K562 (cell line): Measurements from ENCODE around the gene HMBS. TPM values are rescaled to one million over a fixed set of nuclear protein-coding genes. Genes with fewer than 3 reads are reported as not detected.

ENCODE experiments used
- CBFA2T2 ChIP-seq: fragments of 450-650 bp; conservative IDR thresholded peaks from 2 replicates; pipeline ENCODE4 v1.6.1; 2017; ENCODE audit warnings: mild to moderate bottlenecking
- CBX1 ChIP-seq: sonication (generic); IDR thresholded peaks from 2 replicates; pipeline ENCODE4 v1.6.1; 2016; ENCODE audit warnings: antibody characterized with exemption, low read depth, mild to moderate bottlenecking
- CSDE1 ChIP-seq, 2 experiments: fragments of 450-650 bp; IDR thresholded peaks; 2 replicates each; pipeline ENCODE4 v1.6.1; 2016; ENCODE audit warnings: mild to moderate bottlenecking in 1 of 2
- CXXC5 ChIP-seq: fragments of 250-450 bp; sonication (Bioruptor Pico); IDR thresholded peaks from 2 replicates; pipeline ENCODE4 v1.8.0; 2022; ENCODE audit warnings: inconsistent platforms, mild to moderate bottlenecking, moderate library complexity
- FOXA3 ChIP-seq, 2 experiments: fragments of 450-650 bp in 1 of 2; sonication (generic) in 1 of 2; formaldehyde crosslinking; IDR thresholded peaks in 1 of 2; conservative IDR thresholded peaks in 1 of 2; 2 replicates each; pipeline versions ENCODE4 v1.4.0 to v1.8.0; 2020 to 2022; ENCODE audit warnings: mild to moderate bottlenecking in 2 of 2, missing genetic modification reagents in 1 of 2
- GABPA ChIP-seq: fragments of 200-800 bp; sonication (Bioruptor generic); conservative IDR thresholded peaks from 2 replicates; pipeline ENCODE4 v1.6.1; 2016; ENCODE audit warnings: low read depth, missing genetic modification characterization, missing compliant biosample characterization
- HNRNPK ChIP-seq: fragments of 200-400 bp; formaldehyde crosslinking; IDR thresholded peaks from one replicate; pipeline ENCODE4 v1.6.1; 2018; ENCODE audit warnings: mild to moderate bottlenecking, low read depth, low read length; ENCODE audit not compliant: poor library complexity, severe bottlenecking
- KLF13 ChIP-seq: fragments of 450-650 bp; IDR thresholded peaks from 2 replicates; pipeline ENCODE4 v1.6.1; 2016; ENCODE audit warnings: missing genetic modification characterization, low read depth, mild to moderate bottlenecking, missing compliant biosample characterization, moderate library complexity, borderline replicate concordance
- MEF2D ChIP-seq: conservative IDR thresholded peaks from 2 replicates; pipeline ENCODE4 v1.6.1; 2016; ENCODE audit warnings: low read depth, missing genetic modification characterization, missing compliant biosample characterization
- MTA2 ChIP-seq: fragments of 450-650 bp; IDR thresholded peaks from 2 replicates; pipeline ENCODE4 v1.6.1; 2016; ENCODE audit warnings: low read depth
- MTA3 ChIP-seq: fragments of 450-650 bp; formaldehyde crosslinking; IDR thresholded peaks from 2 replicates; pipeline ENCODE4 v1.6.1; 2017; ENCODE audit warnings: mild to moderate bottlenecking, borderline replicate concordance
- POLR2B ChIP-seq: fragments of 450-650 bp; IDR thresholded peaks from 2 replicates; pipeline ENCODE4 v1.6.1; 2018; ENCODE audit warnings: low read depth; ENCODE audit not compliant: partially characterized antibody
- POLR2G ChIP-seq: fragments of 200-400 bp; formaldehyde crosslinking; IDR thresholded peaks from 2 replicates; pipeline ENCODE4 v1.6.1; 2017; ENCODE audit warnings: low read depth, mild to moderate bottlenecking, antibody characterized with exemption, low read length, moderate library complexity
- POLR2H ChIP-seq: IDR thresholded peaks from 2 replicates; pipeline ENCODE4 v1.6.1; 2016; ENCODE audit warnings: missing genetic modification characterization, low read depth, mild to moderate bottlenecking, control low read depth, missing compliant biosample characterization, moderate library complexity
- POU5F1 ChIP-seq: fragments of 150-350 bp; IDR thresholded peaks from 2 replicates; pipeline ENCODE4 v1.6.1; 2014; ENCODE audit warnings: borderline replicate concordance, low read length, low read depth, mild to moderate bottlenecking; ENCODE audit not compliant: partially characterized antibody
- RAD21 ChIP-seq, 2 experiments: fragments of 250-450 bp in 1 of 2; fragments of 450-650 bp in 1 of 2; sonication (Bioruptor Pico) in 1 of 2; formaldehyde crosslinking in 1 of 2; IDR thresholded peaks in 1 of 2; conservative IDR thresholded peaks in 1 of 2; 2 replicates each; pipeline versions ENCODE4 v1.4.0 to v1.8.0; 2020 to 2022; ENCODE audit warnings: mild to moderate bottlenecking in 2 of 2, moderate library complexity in 1 of 2
- RBM34 ChIP-seq: fragments of 200-400 bp; formaldehyde crosslinking; IDR thresholded peaks from 2 replicates; pipeline ENCODE4 v1.6.1; 2018; ENCODE audit warnings: low read length, borderline replicate concordance; ENCODE audit not compliant: insufficient read depth
- RFX7 ChIP-seq: fragments of 250-450 bp; sonication (Bioruptor Pico); IDR thresholded peaks from 2 replicates; pipeline ENCODE4 v1.5.1; 2021; ENCODE audit warnings: mild to moderate bottlenecking
- SRSF7 ChIP-seq: fragments of 200-400 bp; formaldehyde crosslinking; optimal IDR thresholded peaks from 2 replicates; pipeline ENCODE3; 2017; ENCODE audit warnings: mild to moderate bottlenecking, low read depth, low read length
- STAG1 ChIP-seq: sonication (generic); formaldehyde crosslinking; IDR thresholded peaks from 2 replicates; pipeline ENCODE4 v1.5.0; 2020; ENCODE audit warnings: missing genetic modification reagents, borderline replicate concordance
- TRIM24 ChIP-seq, 2 experiments: fragments of 450-650 bp; IDR thresholded peaks; 2 replicates each; pipeline ENCODE4 v1.6.1; 2016
- XRCC4 ChIP-seq: IDR thresholded peaks from one replicate; pipeline ENCODE4 v1.6.1; 2011; ENCODE audit not compliant: insufficient read depth, insufficient read length; ENCODE audit errors: extremely low read depth
- ZKSCAN8 ChIP-seq: fragments of 200-800 bp; sonication (Bioruptor generic); IDR thresholded peaks from 2 replicates; pipeline ENCODE4 v1.6.1; 2016; ENCODE audit warnings: missing genetic modification characterization, missing compliant biosample characterization
- ZNF217 ChIP-seq: sonication (generic); formaldehyde crosslinking; IDR thresholded peaks from 2 replicates; pipeline ENCODE4 v1.8.0; 2022; ENCODE audit warnings: mild to moderate bottlenecking, missing genetic modification reagents
- polyA plus RNA-seq, 8 experiments: library from polyadenylated mRNA; depleted of rRNA in 4 of 8; stranded (reverse) in 5 of 8; unstranded in 3 of 8; fragments of >200 nt; fragmentation: Nextera tagmentation in 2 of 8; fragmentation: Illumina TruSeq in 1 of 8; extraction: Ambion mirVana in 2 of 8; extraction: Trizol in 1 of 8; gene quantifications; 2 replicates each; pipeline versions ENCODE4 v1.2.1 to v1.2.3, GENCODE V29; 2011 to 2014; ENCODE audit warnings: inconsistent platforms in 1 of 8, missing spikeins in 1 of 8
- total RNA-seq, 7 experiments: library from RNA; depleted of rRNA in 6 of 7; stranded (reverse); fragments of >200 nt in 6 of 7; fragmentation: Illumina TruSeq in 2 of 7; extraction: Trizol in 2 of 7; gene quantifications; 2 replicates each; pipeline versions ENCODE4 v1.2.1 to v1.2.3, GENCODE V29; 2011 to 2021; ENCODE audit warnings: low replicate concordance in 1 of 7
- TF ChIP-seq, protein P1 (sequence below): fragments of 200-800 bp; sonication (Bioruptor generic); IDR thresholded peaks from 2 replicates; pipeline ENCODE4 v1.6.1; 2017; ENCODE audit warnings: missing genetic modification characterization, missing compliant biosample characterization
- TF ChIP-seq, protein P2 (sequence below): fragments of 450-650 bp; IDR thresholded peaks from 2 replicates; pipeline ENCODE4 v1.6.1; 2017; ENCODE audit warnings: mild to moderate bottlenecking, moderate library complexity
- TF ChIP-seq, protein P3 (sequence below): sonication (generic); formaldehyde crosslinking; IDR thresholded peaks from 2 replicates; pipeline ENCODE4 v1.8.0; 2022; ENCODE audit warnings: missing genetic modification reagents, mild to moderate bottlenecking, moderate library complexity, borderline replicate concordance

Gene HMBS
- total and polyA plus RNA-seq, 9 of the 15 experiments (the other 6 are each of a cell fraction or from before 2014, with no cell fraction given): 56.9 to 385 (median 286) TPM

DNA sequence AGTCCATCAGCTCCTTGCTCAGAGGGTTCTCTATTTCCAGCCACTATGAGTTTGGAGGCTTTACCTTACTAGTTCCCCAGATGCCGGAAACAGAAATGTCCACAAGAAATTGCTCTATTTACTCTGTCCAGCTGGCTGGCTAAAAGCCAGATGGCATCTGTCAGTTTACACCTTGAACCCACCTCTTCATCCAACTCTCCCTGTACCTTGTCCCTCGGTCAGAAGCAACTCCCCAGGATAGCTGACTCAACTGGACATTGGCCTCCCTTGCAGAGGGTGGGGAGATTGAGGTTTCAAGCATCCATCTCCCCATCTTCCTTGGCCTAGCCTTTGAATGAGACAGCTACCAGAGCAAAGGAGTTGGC, 24.2 kb downstream of the HMBS start (continued):
- TF ChIP-seq, protein P1, sequence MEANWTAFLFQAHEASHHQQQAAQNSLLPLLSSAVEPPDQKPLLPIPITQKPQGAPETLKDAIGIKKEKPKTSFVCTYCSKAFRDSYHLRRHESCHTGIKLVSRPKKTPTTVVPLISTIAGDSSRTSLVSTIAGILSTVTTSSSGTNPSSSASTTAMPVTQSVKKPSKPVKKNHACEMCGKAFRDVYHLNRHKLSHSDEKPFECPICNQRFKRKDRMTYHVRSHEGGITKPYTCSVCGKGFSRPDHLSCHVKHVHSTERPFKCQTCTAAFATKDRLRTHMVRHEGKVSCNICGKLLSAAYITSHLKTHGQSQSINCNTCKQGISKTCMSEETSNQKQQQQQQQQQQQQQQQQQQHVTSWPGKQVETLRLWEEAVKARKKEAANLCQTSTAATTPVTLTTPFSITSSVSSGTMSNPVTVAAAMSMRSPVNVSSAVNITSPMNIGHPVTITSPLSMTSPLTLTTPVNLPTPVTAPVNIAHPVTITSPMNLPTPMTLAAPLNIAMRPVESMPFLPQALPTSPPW (CRISPR knock-in tag): peak; percentile 4; the same call in 1 of the 2 replicates
- TF ChIP-seq CXXC5 (CRISPR knock-in tag): no peak
- TF ChIP-seq FOXA3 (CRISPR knock-in tag; conservative IDR thresholded peaks at IDR 0.05 in 1 of 2, IDR thresholded peaks at IDR 0.05 in 1 of 2): peak in 1 of 2 experiments; percentile 70; a peak in 2 of 4 replicates
- TF ChIP-seq RAD21 (CRISPR knock-in tag; conservative IDR thresholded peaks at IDR 0.05 in 1 of 2, IDR thresholded peaks at IDR 0.05 in 1 of 2): 0 out of 4 replicates have a peak, but pooled peaks of 1 of the 2 experiments have one; percentile 11
- TF ChIP-seq SRSF7: no peak
- peak; percentile 11; the same call in 1 of the 2 replicates for TF ChIP-seq GABPA (tag)
- no peak for TF ChIP-seq CBX1
- TF ChIP-seq RFX7 (CRISPR knock-in tag): no peak
- no peak for TF ChIP-seq RBM34
- TF ChIP-seq, protein P2, sequence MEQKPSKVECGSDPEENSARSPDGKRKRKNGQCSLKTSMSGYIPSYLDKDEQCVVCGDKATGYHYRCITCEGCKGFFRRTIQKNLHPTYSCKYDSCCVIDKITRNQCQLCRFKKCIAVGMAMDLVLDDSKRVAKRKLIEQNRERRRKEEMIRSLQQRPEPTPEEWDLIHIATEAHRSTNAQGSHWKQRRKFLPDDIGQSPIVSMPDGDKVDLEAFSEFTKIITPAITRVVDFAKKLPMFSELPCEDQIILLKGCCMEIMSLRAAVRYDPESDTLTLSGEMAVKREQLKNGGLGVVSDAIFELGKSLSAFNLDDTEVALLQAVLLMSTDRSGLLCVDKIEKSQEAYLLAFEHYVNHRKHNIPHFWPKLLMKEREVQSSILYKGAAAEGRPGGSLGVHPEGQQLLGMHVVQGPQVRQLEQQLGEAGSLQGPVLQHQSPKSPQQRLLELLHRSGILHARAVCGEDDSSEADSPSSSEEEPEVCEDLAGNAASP: no peak
- no peak for TF ChIP-seq ZNF217
- no peak for TF ChIP-seq CBFA2T2
- TF ChIP-seq ZKSCAN8 (CRISPR knock-in tag): no peak
- TF ChIP-seq, protein P3, sequence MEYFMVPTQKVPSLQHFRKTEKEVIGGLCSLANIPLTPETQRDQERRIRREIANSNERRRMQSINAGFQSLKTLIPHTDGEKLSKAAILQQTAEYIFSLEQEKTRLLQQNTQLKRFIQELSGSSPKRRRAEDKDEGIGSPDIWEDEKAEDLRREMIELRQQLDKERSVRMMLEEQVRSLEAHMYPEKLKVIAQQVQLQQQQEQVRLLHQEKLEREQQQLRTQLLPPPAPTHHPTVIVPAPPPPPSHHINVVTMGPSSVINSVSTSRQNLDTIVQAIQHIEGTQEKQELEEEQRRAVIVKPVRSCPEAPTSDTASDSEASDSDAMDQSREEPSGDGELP (CRISPR knock-in tag): 0 out of 2 replicates have a peak, but pooled peaks have one; percentile 19
- no peak for TF ChIP-seq KLF13
- TF ChIP-seq HNRNPK: no peak
- no peak for TF ChIP-seq POLR2B
- no peak for TF ChIP-seq POLR2G
- TF ChIP-seq STAG1 (CRISPR knock-in tag): no peak
- no peak for TF ChIP-seq MTA2
- TF ChIP-seq XRCC4: no peak
- no peak for TF ChIP-seq MTA3
- no peak for TF ChIP-seq MEF2D (tag)
- TF ChIP-seq POU5F1: no peak
- TF ChIP-seq TRIM24 (IDR thresholded peaks at IDR 0.05): 0 out of 4 replicates have a peak, but pooled peaks of 1 of the 2 experiments have one; percentile 4
- TF ChIP-seq POLR2H (tag): peak; percentile 7; the same call in 1 of the 2 replicates
- TF ChIP-seq CSDE1 (IDR thresholded peaks at IDR 0.05): no peak
